CD14-positive monocyte (primary cell): Measurements from ENCODE around the gene GLI3. TPM values are rescaled to one million over a fixed set of nuclear protein-coding genes. Genes with fewer than 3 reads are reported as not detected.
A peak's percentile ranks its signal among the peaks of the same experiment; 100 is the strongest.

Experiments
- DNase-seq, 3 donors: peaks; one replicate each; pipeline ENCODE4 v3.0.0-alpha.2; 2011 to 2022
- H2AFZ ChIP-seq: 2 replicates; pipeline ENCODE4 v1.6.0; 2012; ENCODE audit warnings: mild to moderate bottlenecking, low read depth, low read length, inconsistent platforms; ENCODE audit not compliant: insufficient read depth, poor library complexity, severe bottlenecking
- H3K27ac ChIP-seq, 2 donors: 1 replicate in 1 of 2; 2 replicates in 1 of 2; pipeline ENCODE4 v1.5.1; 2012 to 2013; ENCODE audit warnings: low read length in 2 of 2, control low read depth in 1 of 2, inconsistent platforms in 1 of 2, low read depth in 1 of 2, mild to moderate bottlenecking in 1 of 2
- H3K27me3 ChIP-seq, 2 donors: one replicate each; pipeline versions ENCODE4 v1.6.0 to v1.6.1; 2011 to 2013; ENCODE audit warnings: low read length in 2 of 2; ENCODE audit not compliant: control insufficient read depth in 2 of 2, insufficient read depth in 2 of 2
- H3K36me3 ChIP-seq, 2 donors: replicated peaks in 1 of 2; 1 replicate in 1 of 2; 2 replicates in 1 of 2; pipeline versions ENCODE4 v1.5.1 to v1.6.1; 2012 to 2013; ENCODE audit warnings: low read length in 2 of 2, control low read depth in 1 of 2, inconsistent platforms in 1 of 2, mild to moderate bottlenecking in 1 of 2; ENCODE audit not compliant: insufficient read depth in 2 of 2, control insufficient read depth in 1 of 2
- H3K4me1 ChIP-seq, 2 donors: 1 replicate in 1 of 2; 2 replicates in 1 of 2; pipeline versions ENCODE4 v1.5.1 to v1.6.1; 2012 to 2013; ENCODE audit warnings: low read length in 2 of 2, control low read depth in 1 of 2, inconsistent platforms in 1 of 2, mild to moderate bottlenecking in 1 of 2, moderate library complexity in 1 of 2; ENCODE audit not compliant: insufficient read depth in 2 of 2, control insufficient read depth in 1 of 2
- H3K4me2 ChIP-seq: replicated peaks from 2 replicates; pipeline ENCODE3; 2012; ENCODE audit warnings: low read length, moderate library complexity, mild to moderate bottlenecking; ENCODE audit not compliant: poor library complexity, severe bottlenecking; ENCODE audit errors: extremely low read depth
- H3K4me3 ChIP-seq, 3 experiments: fragments of 200-600 bp in 1 of 3; sonication (generic) in 1 of 3; replicated peaks in 1 of 3; 1 replicate in 2 of 3; 2 replicates in 1 of 3; pipeline ENCODE4 v1.5.1; 2011 to 2013; ENCODE audit warnings: low read length in 3 of 3, mild to moderate bottlenecking in 3 of 3, control low read depth in 2 of 3, low read depth in 2 of 3, inconsistent platforms in 1 of 3, moderate library complexity in 1 of 3
- H3K79me2 ChIP-seq: 2 replicates; pipeline ENCODE4 v1.6.0; 2012; ENCODE audit warnings: mild to moderate bottlenecking, control low read depth, inconsistent platforms, low read length, moderate library complexity; ENCODE audit not compliant: insufficient read depth
- H3K9ac ChIP-seq: 2 replicates; pipeline ENCODE4 v1.6.0; 2017; ENCODE audit warnings: low read length, mild to moderate bottlenecking; ENCODE audit not compliant: insufficient read depth, poor library complexity, severe bottlenecking
- H3K9me3 ChIP-seq, 2 donors: replicated peaks in 1 of 2; 1 replicate in 1 of 2; 2 replicates in 1 of 2; pipeline versions ENCODE4 v1.5.1 to v1.6.1; 2012 to 2013; ENCODE audit warnings: low read length in 2 of 2, control low read depth in 1 of 2; ENCODE audit not compliant: control insufficient read depth in 1 of 2, insufficient read depth in 1 of 2
- H4K20me1 ChIP-seq: 2 replicates; pipeline ENCODE4 v1.6.0; 2012; ENCODE audit warnings: mild to moderate bottlenecking, low read length, control low read depth, moderate library complexity; ENCODE audit not compliant: insufficient read depth
- H3K27ac Mint-ChIP-seq, 7 donors: one replicate each; pipeline ENCODE4 v1.8.0; 2020; ENCODE audit warnings: mild to moderate bottlenecking in 7 of 7, mixed read lengths in 7 of 7, moderate library complexity in 6 of 7, inconsistent platforms in 2 of 7
- H3K27me3 Mint-ChIP-seq, 3 donors: one replicate each; pipeline ENCODE4 v1.8.0; 2021 to 2022; ENCODE audit warnings: low read depth in 3 of 3, mild to moderate bottlenecking in 3 of 3, mixed read lengths in 3 of 3, moderate library complexity in 3 of 3, inconsistent platforms in 1 of 3
- H3K36me3 Mint-ChIP-seq, 2 donors: one replicate each; pipeline ENCODE4 v1.8.0; 2020; ENCODE audit warnings: mixed read lengths in 2 of 2, inconsistent platforms in 1 of 2, mild to moderate bottlenecking in 1 of 2
- H3K4me1 Mint-ChIP-seq: one replicate; pipeline ENCODE4 v1.8.0; 2020; ENCODE audit warnings: mild to moderate bottlenecking, mixed read lengths
- H3K4me3 Mint-ChIP-seq, 2 donors: one replicate each; pipeline ENCODE4 v1.8.0; 2020; ENCODE audit warnings: mild to moderate bottlenecking in 2 of 2, mixed read lengths in 2 of 2, moderate library complexity in 1 of 2
- H3K9me3 Mint-ChIP-seq, 7 donors: one replicate each; pipeline ENCODE4 v1.8.0; 2020 to 2022; ENCODE audit warnings: mixed read lengths in 7 of 7, mild to moderate bottlenecking in 6 of 7, moderate library complexity in 6 of 7, inconsistent platforms in 2 of 7
- WGBS: methylation state at CpG from one replicate; pipeline ENCODE4 v1.1.5; 2013; ENCODE audit warnings: missing lambda C conversion rate; ENCODE audit not compliant: insufficient coverage; 5-methylcytosine and 5-hydroxymethylcytosine counted together
- intact Hi-C, 2 donors: fragments of 100-400 bp; cut with micrococcal nuclease; formaldehyde crosslinking; loops; one replicate each; pipeline versions ENCODE4 v1.15.0 to v1.15.1; 2023
- polyA minus RNA-seq: library from RNA; depleted of rRNA, polyadenylated mRNA; stranded (reverse); fragments of >200 nt; gene quantifications from 2 replicates; pipeline ENCODE4 v1.2.3, GENCODE V29; 2012
- polyA plus RNA-seq, 3 donors: library from polyadenylated mRNA; depleted of rRNA in 1 of 3; unstranded in 2 of 3; stranded (reverse) in 1 of 3; fragments of 300-500 nt in 2 of 3; fragments of >200 nt in 1 of 3; fragmentation: Illumina TruSeq in 2 of 3; gene quantifications; 1 replicate in 2 of 3; 2 replicates in 1 of 3; pipeline ENCODE4 v1.2.3, GENCODE V29; 2012 to 2021
- total RNA-seq, 12 experiments: library from RNA in 1 of 12; stranded (reverse) in 1 of 12; fragments of 120-200 nt in 1 of 12; gene quantifications; one replicate each; pipeline ENCODE4 v1.2.4 and lab custom pipeline; 2013 to 2026; ENCODE audit warnings: mixed read lengths in 6 of 12, inconsistent platforms in 1 of 12
- TF ChIP-seq, protein P1 (sequence below): fragments of 200-600 bp; IDR thresholded peaks from one replicate; pipeline ENCODE4 v1.8.0; 2022; ENCODE audit warnings: antibody characterized with exemption, mild to moderate bottlenecking

GLI3 gene
- 0.02 TPM for total RNA-seq (2013)
- not detected for polyA plus RNA-seq
- polyA minus RNA-seq: 0.08 TPM in 1 of 2 replicates, not detected in the other
- total RNA-seq (lab: John Stamatoyannopoulos, UW): 0 to 3.3 (median 0.17) reads per million in 11 experiments

DNA sequence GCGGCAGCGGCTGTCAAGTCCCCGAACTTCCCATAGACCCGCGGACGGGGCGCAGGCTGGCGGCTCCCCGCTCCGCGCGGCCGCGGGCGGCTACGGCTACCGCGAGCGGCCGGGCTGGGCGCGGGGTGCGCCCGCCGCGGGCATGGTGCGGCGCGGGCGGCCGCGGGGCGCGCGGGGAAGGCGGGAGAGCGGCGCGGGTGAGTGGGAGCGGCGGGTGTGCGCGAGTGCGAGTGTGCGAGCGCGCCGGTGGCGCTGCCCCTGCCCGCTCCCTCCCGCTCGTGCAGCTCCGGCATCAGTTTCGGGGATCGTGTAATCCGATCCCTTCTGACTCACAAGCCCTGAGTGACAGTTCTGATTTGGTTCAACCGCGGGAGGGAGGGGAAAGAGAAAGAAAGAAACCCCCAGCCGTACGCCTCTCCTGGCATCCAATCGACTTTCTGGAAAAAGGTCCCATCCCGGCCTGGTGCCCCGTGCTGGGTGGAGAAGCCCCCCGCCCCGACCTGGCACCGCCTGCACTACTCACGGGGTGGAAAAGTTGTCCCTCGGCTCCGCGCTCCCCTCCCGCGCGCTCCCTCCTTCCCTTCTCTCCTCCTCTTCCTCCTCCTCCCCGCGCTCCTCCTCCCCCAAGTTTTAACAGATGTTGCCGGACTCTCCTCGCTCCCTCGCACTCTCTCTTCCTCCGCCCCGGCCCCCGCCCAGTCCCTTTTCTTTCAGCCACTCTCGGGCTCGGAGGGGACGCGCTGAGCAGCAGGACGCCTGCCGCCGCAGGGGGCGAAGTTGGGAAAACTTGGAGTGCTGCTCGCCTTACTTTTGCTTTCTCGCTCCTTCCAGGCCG, at the start of gene GLI3:
GLI3 (minus strand) TSS at position 234 of the 835 bp plus-strand sequence. CDS start 13,956 bp downstream, outside the sequence.
- Histone ChIP-seq H4K20me1 (no peaks in the 10 kb centered on the region), H3K9ac (peak within 1 kb of the TSS; percentile 32), H3K27ac (no peak within 1 kb of the TSS), H3K36me3 (no peaks in the 10 kb centered on the region), H3K4me2 (peak within 1 kb of the TSS; percentile 87), H2AFZ (peak within 1 kb of the TSS; percentile 82), H3K4me3 (peak within 1 kb of the TSS; percentile 34 to 79 (median 47)), H3K9me3 (peaks cover 0 to 9% of the 10 kb centered on the region in 2 donors), H3K4me1 (peaks cover 10 to 13% of the 10 kb centered on the region in 2 donors), H3K27me3 (peaks cover 69 to 83% of the 10 kb centered on the region in 2 donors), H3K79me2 (no peaks in the 10 kb centered on the region)
- TF ChIP-seq, protein P1, sequence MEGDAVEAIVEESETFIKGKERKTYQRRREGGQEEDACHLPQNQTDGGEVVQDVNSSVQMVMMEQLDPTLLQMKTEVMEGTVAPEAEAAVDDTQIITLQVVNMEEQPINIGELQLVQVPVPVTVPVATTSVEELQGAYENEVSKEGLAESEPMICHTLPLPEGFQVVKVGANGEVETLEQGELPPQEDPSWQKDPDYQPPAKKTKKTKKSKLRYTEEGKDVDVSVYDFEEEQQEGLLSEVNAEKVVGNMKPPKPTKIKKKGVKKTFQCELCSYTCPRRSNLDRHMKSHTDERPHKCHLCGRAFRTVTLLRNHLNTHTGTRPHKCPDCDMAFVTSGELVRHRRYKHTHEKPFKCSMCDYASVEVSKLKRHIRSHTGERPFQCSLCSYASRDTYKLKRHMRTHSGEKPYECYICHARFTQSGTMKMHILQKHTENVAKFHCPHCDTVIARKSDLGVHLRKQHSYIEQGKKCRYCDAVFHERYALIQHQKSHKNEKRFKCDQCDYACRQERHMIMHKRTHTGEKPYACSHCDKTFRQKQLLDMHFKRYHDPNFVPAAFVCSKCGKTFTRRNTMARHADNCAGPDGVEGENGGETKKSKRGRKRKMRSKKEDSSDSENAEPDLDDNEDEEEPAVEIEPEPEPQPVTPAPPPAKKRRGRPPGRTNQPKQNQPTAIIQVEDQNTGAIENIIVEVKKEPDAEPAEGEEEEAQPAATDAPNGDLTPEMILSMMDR: no peak
- peak within 1 kb of the TSS in 1 of 7 donors; percentile 41 for H3K27ac Mint-ChIP-seq
- peaks cover 15% of the 10 kb centered on the region for H3K4me1 Mint-ChIP-seq
- no peak for DNase-seq
- H3K27me3 Mint-ChIP-seq: peaks cover 70 to 83% (median 73%) of the 10 kb centered on the region in 3 donors
- intact Hi-C loops: no loop called here
- H3K9me3 Mint-ChIP-seq: peaks cover 0 to 14% (median 6%) of the 10 kb centered on the region in 7 donors
- H3K4me3 Mint-ChIP-seq: peak within 1 kb of the TSS; percentile 80 to 96
- WGBS: under 1% methylated on average over 83 of the region's 92 CpGs
- H3K36me3 Mint-ChIP-seq: peaks cover 0 to 4% of the 10 kb centered on the region in 2 donors

DNA sequence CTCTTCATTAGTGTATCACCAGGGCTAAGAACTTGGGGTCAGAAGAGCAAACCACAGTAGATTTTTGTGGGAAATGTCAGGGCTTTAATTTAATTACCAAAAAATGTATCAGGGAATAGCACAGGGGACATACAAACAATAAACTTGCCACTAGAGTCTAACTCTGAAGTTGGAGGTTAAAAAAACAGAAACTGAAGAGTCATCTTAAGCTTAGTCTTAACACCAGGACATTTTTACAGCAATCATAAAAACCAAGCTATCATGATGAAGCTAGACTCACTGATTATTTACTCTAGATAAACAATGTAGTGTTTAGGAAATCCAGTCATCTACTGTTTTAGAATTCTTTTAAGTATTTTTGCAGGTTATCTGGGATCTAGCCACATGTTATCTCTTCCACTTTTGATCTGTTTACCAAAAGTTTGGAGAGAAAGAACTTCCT, 48.4 kb upstream of the GLI3 start:
- Histone ChIP-seq H3K36me3 (no peaks in the 10 kb centered on the region), H3K27me3 (no peaks in the 10 kb centered on the region), H2AFZ (no peak overlapping the region), H3K4me3 (no peak overlapping the region), H3K9me3 (no peaks in the 10 kb centered on the region), H4K20me1 (no peaks in the 10 kb centered on the region), H3K27ac (no peak overlapping the region), H3K4me1 (no peaks in the 10 kb centered on the region), H3K79me2 (no peaks in the 10 kb centered on the region), H3K4me2 (no peak overlapping the region), H3K9ac (no peak overlapping the region)
- intact Hi-C loops: no loop called here
- Mint-ChIP-seq H3K36me3 (no peaks in the 10 kb centered on the region), H3K4me3 (no peak overlapping the region), H3K9me3 (peaks cover 0 to 3% (median 0%) of the 10 kb centered on the region in 7 donors), H3K27me3 (peaks cover 4 to 7% (median 4%) of the 10 kb centered on the region in 3 donors), H3K27ac (no peak overlapping the region), H3K4me1 (no peaks in the 10 kb centered on the region)
- no peak for DNase-seq
- TF ChIP-seq, protein P1: no peak
